Endothelial cell of umbilical vein (primary cell): ENCODE measurements around the gene CACNA1F. TPM values are rescaled to one million over a fixed set of nuclear protein-coding genes. Genes with fewer than 3 reads are reported as not detected.

ENCODE experiments used
- BruUV-seq: library from RNA; stranded (reverse); fragments of 400-500 nt; replicated peaks from 2 replicates; lab custom pipeline; 2021; lab: Mats Ljungman, UMichigan
- CTCF ChIA-PET: fragments of 300-600, 350-600 bp; sonication (Branson Sonifier 250); formaldehyde crosslinking; loops from one replicate; lab custom pipeline; 2021; ENCODE audit warnings: antibody characterized with exemption, inconsistent platforms; lab: Charles Lee
- POLR2A ChIA-PET: fragments of 300-600, 350-600 bp; sonication (Branson Sonifier 250); formaldehyde crosslinking; loops from one replicate; lab custom pipeline; 2021; ENCODE audit warnings: antibody characterized with exemption, inconsistent platforms; lab: Charles Lee
- DNase-seq: peaks from one replicate; pipeline ENCODE4 v3.0.0-alpha.2; 2011; ENCODE audit warnings: low read depth, low spot score
- FAIRE-seq: peaks from 2 replicates; lab custom pipeline; 2011; peaks lifted over from hg19 to GRCh38; lab: Jason Lieb, UNC
- H2AFZ ChIP-seq: 2 replicates; pipeline ENCODE4 v1.6.0; 2012; ENCODE audit warnings: low read depth, low read length, control low read depth, inconsistent platforms
- H3K27ac ChIP-seq: 2 replicates; pipeline ENCODE4 v1.5.1; 2011; ENCODE audit warnings: low read depth, mild to moderate bottlenecking, control low read depth, low read length, moderate library complexity; ENCODE audit not compliant: insufficient read depth
- H3K27me3 ChIP-seq, 2 experiments: 2 replicates each; pipeline versions ENCODE4 v1.6.0 to v1.6.1; 2011; ENCODE audit warnings: low read length in 2 of 2, mixed read lengths in 1 of 2; ENCODE audit not compliant: control insufficient read depth in 2 of 2, insufficient read depth in 2 of 2
- H3K36me3 ChIP-seq, 2 experiments: 2 replicates in 1 of 2; 3 replicates in 1 of 2; pipeline ENCODE4 v1.5.1; 2011; ENCODE audit warnings: low read length in 2 of 2, mild to moderate bottlenecking in 1 of 2, moderate library complexity in 1 of 2; ENCODE audit not compliant: control insufficient read depth in 2 of 2, insufficient read depth in 2 of 2; ENCODE audit errors: extremely low read depth in 1 of 2
- H3K4me1 ChIP-seq: 3 replicates; pipeline ENCODE4 v1.5.1; 2011; ENCODE audit warnings: mild to moderate bottlenecking, low read length; ENCODE audit not compliant: control insufficient read depth, insufficient read depth; ENCODE audit errors: extremely low read depth
- H3K4me2 ChIP-seq: 2 replicates; pipeline ENCODE4 v1.6.1; 2011; ENCODE audit warnings: low read length, control low read depth, mixed read lengths; ENCODE audit not compliant: insufficient read depth
- H3K4me3 ChIP-seq, 3 experiments: fragments of 200-600 bp in 1 of 3; sonication (generic), shearing (Covaris generic) in 1 of 3; replicated peaks in 1 of 3; 2 replicates each; pipeline ENCODE4 v1.5.1; 2011 to 2016; ENCODE audit warnings: control low read depth in 3 of 3, low read length in 3 of 3, mild to moderate bottlenecking in 2 of 3, inconsistent platforms in 1 of 3, low read depth in 1 of 3, moderate library complexity in 1 of 3; ENCODE audit not compliant: insufficient read depth in 1 of 3
- H3K79me2 ChIP-seq: 2 replicates; pipeline ENCODE4 v1.6.0; 2012; ENCODE audit warnings: low read length, inconsistent platforms; ENCODE audit not compliant: control insufficient read depth, insufficient read depth
- H3K9ac ChIP-seq: replicated peaks from 2 replicates; pipeline ENCODE3; 2011; ENCODE audit warnings: low read length, control low read depth; ENCODE audit not compliant: insufficient read depth; ENCODE audit errors: extremely low read depth
- H3K9me1 ChIP-seq: replicated peaks from 3 replicates; pipeline ENCODE4 v1.6.0; 2011; ENCODE audit warnings: mild to moderate bottlenecking, low read length; ENCODE audit not compliant: control insufficient read depth, insufficient read depth; ENCODE audit errors: extremely low read depth
- H3K9me3 ChIP-seq: replicated peaks from 2 replicates; pipeline ENCODE4 v1.5.1; 2012; ENCODE audit warnings: low read length, inconsistent platforms; ENCODE audit not compliant: control insufficient read depth, insufficient read depth
- H4K20me1 ChIP-seq: replicated peaks from 2 replicates; pipeline ENCODE3; 2011; ENCODE audit warnings: mild to moderate bottlenecking, low read length; ENCODE audit not compliant: control insufficient read depth, insufficient read depth; ENCODE audit errors: extremely low read depth
- CTCF ChIP-seq, 2 donors: IDR thresholded peaks; 1 replicate in 1 of 2; 2 replicates in 1 of 2; pipeline ENCODE4 v1.5.1; 2011; ENCODE audit warnings: low read length in 2 of 2, mild to moderate bottlenecking in 2 of 2, moderate library complexity in 2 of 2, control low read depth in 1 of 2, inconsistent platforms in 1 of 2, low read depth in 1 of 2; ENCODE audit not compliant: insufficient read depth in 1 of 2; ENCODE audit errors: extremely low read depth in 1 of 2
- EZH2 ChIP-seq: IDR thresholded peaks from 2 replicates; pipeline ENCODE4 v1.6.1; 2012; ENCODE audit warnings: borderline replicate concordance, low read depth, mild to moderate bottlenecking, moderate library complexity, low read length, inconsistent platforms; ENCODE audit not compliant: severe bottlenecking
- GATA2 ChIP-seq: IDR thresholded peaks from 2 replicates; pipeline ENCODE4 v1.7.0; 2011; ENCODE audit warnings: low read depth, mild to moderate bottlenecking, moderate library complexity, mixed read lengths, low read length; ENCODE audit not compliant: insufficient read length, insufficient read depth
- JUN ChIP-seq: IDR thresholded peaks from 2 replicates; pipeline ENCODE4 v1.6.1; 2011; ENCODE audit warnings: borderline replicate concordance, low read depth; ENCODE audit not compliant: insufficient read length, insufficient read depth
- POLR2AphosphoS5 ChIP-seq: IDR thresholded peaks from 2 replicates; pipeline ENCODE4 v1.6.1; 2012; ENCODE audit warnings: low read depth, mild to moderate bottlenecking, control low read depth, low read length, moderate library complexity; ENCODE audit not compliant: insufficient read depth
- dilution Hi-C: fragments of 300-500 bp; cut with MboI; formaldehyde crosslinking; loops from one replicate; pipeline ENCODE4 v1.15.0; 2019; ENCODE audit warnings: low sequenced_read_pairs; ENCODE audit not compliant: extremely low pct_ligation_motif_present
- intact Hi-C: fragments of 100-400 bp; cut with micrococcal nuclease; formaldehyde crosslinking; loops from one replicate; pipeline ENCODE4 v1.10.0; 2022
- polyA plus RNA-seq, 4 experiments: library from polyadenylated mRNA; depleted of rRNA in 3 of 4; stranded (reverse) in 3 of 4; unstranded in 1 of 4; fragments of >200 nt; gene quantifications; 2 replicates each; pipeline versions ENCODE4 v1.2.1 to v1.2.3, GENCODE V29; 2011 to 2012; ENCODE audit warnings: missing spikeins in 1 of 4
- total RNA-seq: library from RNA; stranded (reverse); gene quantifications from 2 replicates; pipeline ENCODE4 v1.2.3, GENCODE V29; 2021

The CACNA1F gene
- total and polyA plus RNA-seq, 2 donors (not counting 3 experiments of a cell fraction or from before 2014, with no cell fraction given), result not detected

GRCh38 chrX:49277535-49277830, 44.3 kb upstream of the CACNA1F start:
- no peak overlapping the region for H2AFZ ChIP-seq
- H4K20me1 ChIP-seq, result no peaks in the 10 kb centered on the region
- ChIA-PET POLR2A (no interaction called here), CTCF (no interaction called here)
- FAIRE-seq (peak; percentile 50), DNase-seq (no peak)
- H3K4me2 ChIP-seq, result no peak overlapping the region
- peaks cover 1% of the 10 kb centered on the region for H3K79me2 ChIP-seq
- dilution Hi-C loops, result no loop called here
- H3K9me1 ChIP-seq, result no peaks in the 10 kb centered on the region
- no peak overlapping the region for H3K27ac ChIP-seq
- no peaks in the 10 kb centered on the region for H3K9me3 ChIP-seq
- no peaks in the 10 kb centered on the region for H3K4me1 ChIP-seq
- TF ChIP-seq EZH2 (no peak), CTCF (IDR thresholded peaks at IDR 0.05; ENCODE audit: extremely low read depth in 1 of 2, insufficient read depth in 1 of 2, low read depth in 1 of 2, low read length in 2 of 2) (no peak), POLR2AphosphoS5 (no peak), JUN (no peak), GATA2 (no peak)
- no peaks in the 10 kb centered on the region for H3K27me3 ChIP-seq
- no peak overlapping the region for H3K4me3 ChIP-seq
- intact Hi-C loops, result loop anchor here (5.0 kb wide), 1 partner anchor 560 kb away; no protein-coding TSS in a partner anchor
- H3K36me3 ChIP-seq, result no peaks in the 10 kb centered on the region
- no peak overlapping the region for H3K9ac ChIP-seq
- no TSS peak for BruUV-seq
